Liver (tissue), 3 donors: Measurements from ENCODE around the gene MGAT3.

Source experiments
- GABPA ChIP-seq, 2 donors: IDR thresholded peaks in 1 of 2; conservative IDR thresholded peaks in 1 of 2; 2 replicates each; pipeline ENCODE4 v1.6.1; 2016; ENCODE audit warnings: antibody characterized with exemption in 2 of 2, mild to moderate bottlenecking in 1 of 2, moderate library complexity in 1 of 2
- TF ChIP-seq, protein P1 (sequence below): fragments of 150-350 bp; IDR thresholded peaks from 2 replicates; pipeline ENCODE4 v1.5.1; 2017; ENCODE audit warnings: improper control_type of control experiment, low read depth, low read length; ENCODE audit not compliant: missing input control
- donor health status: healthy.
- donor health status: healthy.

DNA sequence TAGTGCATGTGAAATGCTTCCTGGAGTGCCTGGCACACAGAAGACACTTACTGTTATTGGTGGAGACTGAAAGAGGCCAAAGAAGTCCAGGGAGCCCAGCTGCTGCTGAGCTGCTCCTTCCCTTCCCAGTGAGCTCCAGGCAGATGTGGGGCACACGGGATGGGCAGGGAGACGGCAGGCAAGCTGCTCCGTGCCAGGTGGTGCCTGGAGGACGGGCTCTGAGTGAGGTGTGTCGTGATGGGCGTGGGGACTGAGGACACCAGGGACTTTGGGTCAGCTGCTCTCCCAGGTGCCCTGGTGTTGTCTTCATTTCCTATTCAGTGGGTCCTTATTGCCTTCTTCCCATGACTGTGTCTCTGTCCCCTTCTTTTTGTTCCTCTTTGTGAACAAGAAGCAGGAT is 37.7 kb upstream of the MGAT3 start:
- no peak for TF ChIP-seq GABPA (IDR thresholded peaks at IDR 0.05 in 1 of 2, conservative IDR thresholded peaks at IDR 0.05 in 1 of 2)
- TF ChIP-seq, protein P1, sequence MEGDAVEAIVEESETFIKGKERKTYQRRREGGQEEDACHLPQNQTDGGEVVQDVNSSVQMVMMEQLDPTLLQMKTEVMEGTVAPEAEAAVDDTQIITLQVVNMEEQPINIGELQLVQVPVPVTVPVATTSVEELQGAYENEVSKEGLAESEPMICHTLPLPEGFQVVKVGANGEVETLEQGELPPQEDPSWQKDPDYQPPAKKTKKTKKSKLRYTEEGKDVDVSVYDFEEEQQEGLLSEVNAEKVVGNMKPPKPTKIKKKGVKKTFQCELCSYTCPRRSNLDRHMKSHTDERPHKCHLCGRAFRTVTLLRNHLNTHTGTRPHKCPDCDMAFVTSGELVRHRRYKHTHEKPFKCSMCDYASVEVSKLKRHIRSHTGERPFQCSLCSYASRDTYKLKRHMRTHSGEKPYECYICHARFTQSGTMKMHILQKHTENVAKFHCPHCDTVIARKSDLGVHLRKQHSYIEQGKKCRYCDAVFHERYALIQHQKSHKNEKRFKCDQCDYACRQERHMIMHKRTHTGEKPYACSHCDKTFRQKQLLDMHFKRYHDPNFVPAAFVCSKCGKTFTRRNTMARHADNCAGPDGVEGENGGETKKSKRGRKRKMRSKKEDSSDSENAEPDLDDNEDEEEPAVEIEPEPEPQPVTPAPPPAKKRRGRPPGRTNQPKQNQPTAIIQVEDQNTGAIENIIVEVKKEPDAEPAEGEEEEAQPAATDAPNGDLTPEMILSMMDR, result no peak
